IPS-18a (cell line): ENCODE results near the gene SLC45A3.

Experiments
- H3K27ac ChIP-seq: one replicate; pipeline ENCODE4 v1.5.1; 2013; ENCODE audit warnings: low read length
- H3K27me3 ChIP-seq: one replicate; pipeline ENCODE4 v1.6.1; 2013; ENCODE audit warnings: mild to moderate bottlenecking, low read length; ENCODE audit not compliant: control insufficient read depth, insufficient read depth
- H3K36me3 ChIP-seq: one replicate; pipeline ENCODE4 v1.6.1; 2013; ENCODE audit warnings: low read depth, low read length; ENCODE audit not compliant: control insufficient read depth
- H3K4me1 ChIP-seq: one replicate; pipeline ENCODE4 v1.6.1; 2013; ENCODE audit warnings: low read depth, low read length; ENCODE audit not compliant: control insufficient read depth
- H3K4me3 ChIP-seq: one replicate; pipeline ENCODE4 v1.5.1; 2013; ENCODE audit warnings: low read length
- H3K9ac ChIP-seq: one replicate; pipeline ENCODE4 v1.6.1; 2013; ENCODE audit warnings: mild to moderate bottlenecking, low read length, moderate library complexity
- H3K9me3 ChIP-seq: one replicate; pipeline ENCODE4 v1.6.1; 2013; ENCODE audit warnings: low read depth, low read length; ENCODE audit not compliant: control insufficient read depth

The SLC45A3 gene

DNA sequence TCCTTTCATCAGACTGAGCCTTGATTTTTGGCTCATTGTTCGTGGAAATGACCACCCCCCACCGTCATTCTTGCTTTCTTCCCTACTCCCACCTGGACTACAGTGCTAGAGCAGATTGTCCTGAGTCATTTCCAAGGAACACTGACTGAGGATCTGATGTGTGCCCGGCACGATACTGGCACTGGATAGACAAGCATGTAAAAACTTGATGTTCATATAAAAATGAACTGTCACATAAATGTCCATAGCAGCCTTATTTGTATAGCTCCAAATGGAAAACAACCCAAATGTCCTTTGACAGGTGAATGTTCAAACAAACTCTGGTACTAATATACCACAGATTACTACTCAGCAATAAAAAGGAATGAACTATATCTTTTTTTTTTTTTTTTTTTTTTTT, 18.6 kb upstream of the SLC45A3 start:
- peaks cover 15% of the 10 kb centered on the region for H3K4me1 ChIP-seq
- H3K27ac ChIP-seq, result no peak overlapping the region
- H3K27me3 ChIP-seq, result no peaks in the 10 kb centered on the region
- no peaks in the 10 kb centered on the region for H3K36me3 ChIP-seq
- H3K9ac ChIP-seq, result no peak overlapping the region
- H3K4me3 ChIP-seq, result no peak overlapping the region
- no peaks in the 10 kb centered on the region for H3K9me3 ChIP-seq

- H3K4me1 ChIP-seq, result peaks cover 16% of the 10 kb centered on the region
- H3K9me3 ChIP-seq, result no peaks in the 10 kb centered on the region
- no peak overlapping the region for H3K9ac ChIP-seq
- H3K27me3 ChIP-seq, result no peaks in the 10 kb centered on the region
- H3K36me3 ChIP-seq, result no peaks in the 10 kb centered on the region
- H3K4me3 ChIP-seq, result no peak overlapping the region
- H3K27ac ChIP-seq, result no peak overlapping the region
Observed at GRCh38 chr1:205693421-205693991, 13.2 kb upstream of the SLC45A3 start.

DNA sequence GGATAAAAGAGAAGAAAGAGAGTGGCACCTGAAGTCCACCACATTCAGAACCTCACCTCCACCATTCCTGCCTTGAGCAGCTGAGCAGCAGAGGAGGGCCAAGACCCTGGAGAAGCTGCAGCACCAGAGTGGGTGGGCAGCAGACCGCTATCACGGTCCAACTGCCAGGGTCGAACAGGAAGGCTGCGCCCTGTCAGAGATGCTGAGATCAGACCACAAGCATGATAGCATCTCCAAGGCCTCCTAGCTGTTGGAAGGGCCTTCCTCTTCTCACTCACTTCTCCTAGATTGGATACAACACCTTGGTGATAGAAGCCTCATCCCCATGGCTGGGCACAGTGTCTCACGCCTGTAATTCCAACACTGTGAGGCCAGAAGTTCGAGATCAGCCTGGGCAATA, 12.1 kb upstream of the SLC45A3 start:
- Histone ChIP-seq H3K36me3 (no peaks in the 10 kb centered on the region), H3K27ac (no peak overlapping the region), H3K9ac (no peak overlapping the region), H3K9me3 (no peaks in the 10 kb centered on the region), H3K27me3 (no peaks in the 10 kb centered on the region), H3K4me3 (no peak overlapping the region), H3K4me1 (peaks cover 25% of the 10 kb centered on the region)

DNA sequence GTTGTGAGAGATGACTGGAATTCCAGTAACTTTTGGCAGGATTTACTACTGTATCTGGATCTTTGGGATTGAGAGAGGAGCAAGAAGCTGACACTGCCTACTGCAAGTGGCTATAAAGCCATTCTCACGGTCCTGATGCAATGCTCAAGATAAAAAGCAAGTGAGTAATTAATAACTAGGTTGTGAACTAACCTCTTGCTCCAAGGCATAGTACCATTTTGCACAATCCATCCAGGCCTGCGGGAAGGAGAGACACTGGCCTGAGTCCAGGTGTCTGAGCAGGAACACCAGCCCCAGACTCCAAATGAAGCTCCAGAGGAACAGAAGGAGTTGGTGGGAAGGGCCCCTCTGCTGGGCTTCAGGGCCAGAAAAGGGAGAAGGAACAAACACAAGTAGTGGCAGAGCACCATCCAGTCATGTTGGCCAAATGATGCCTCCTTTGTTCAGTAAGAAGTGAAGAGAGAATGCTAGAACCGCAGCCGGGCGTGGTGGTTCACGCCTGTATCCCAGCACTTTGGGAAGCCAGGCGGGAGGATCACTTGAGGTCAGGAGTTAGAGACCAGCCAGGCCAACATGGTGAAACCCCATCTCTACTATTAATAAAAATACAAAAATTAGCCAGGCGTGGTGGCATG, 9.9 kb upstream of the SLC45A3 start:
- peaks cover 28% of the 10 kb centered on the region for H3K4me1 ChIP-seq

DNA sequence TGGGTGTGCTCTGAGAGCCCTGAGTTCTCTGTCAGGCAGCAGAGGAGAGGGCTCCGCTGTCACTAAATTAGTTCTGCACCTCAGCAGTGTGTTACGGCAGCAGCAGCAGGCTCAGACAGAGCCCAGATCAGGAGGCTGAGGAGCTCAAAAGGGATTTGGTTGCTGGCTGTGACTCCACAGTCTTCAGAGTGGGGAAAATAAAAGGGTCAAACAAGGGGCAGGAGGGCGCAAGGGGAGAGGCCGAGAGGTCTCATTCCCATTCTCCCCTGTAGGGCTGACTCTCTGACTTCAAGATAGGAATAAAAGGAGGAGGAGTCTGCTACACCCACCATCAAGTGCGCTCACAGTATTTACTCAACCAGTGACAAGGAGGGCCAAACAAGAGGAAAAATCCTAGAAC, 9.2 kb upstream of the SLC45A3 start:
- Histone ChIP-seq H3K9ac (no peak overlapping the region), H3K4me1 (peaks cover 28% of the 10 kb centered on the region), H3K36me3 (no peaks in the 10 kb centered on the region), H3K27me3 (no peaks in the 10 kb centered on the region), H3K9me3 (no peaks in the 10 kb centered on the region), H3K27ac (no peak overlapping the region), H3K4me3 (no peak overlapping the region)

More for the DNA sequence above, 9.9 kb upstream of the SLC45A3 start:
- no peaks in the 10 kb centered on the region for H3K36me3 ChIP-seq
- H3K27ac ChIP-seq, result no peak overlapping the region
- no peak overlapping the region for H3K4me3 ChIP-seq
- H3K9ac ChIP-seq, result no peak overlapping the region
- H3K27me3 ChIP-seq, result no peaks in the 10 kb centered on the region
- no peaks in the 10 kb centered on the region for H3K9me3 ChIP-seq

- no peaks in the 10 kb centered on the region for H3K36me3 ChIP-seq
- H3K27me3 ChIP-seq, result no peaks in the 10 kb centered on the region
- H3K4me3 ChIP-seq, result no peak overlapping the region
- no peak overlapping the region for H3K9ac ChIP-seq
- H3K9me3 ChIP-seq, result no peaks in the 10 kb centered on the region
- no peak overlapping the region for H3K27ac ChIP-seq
- H3K4me1 ChIP-seq, result peaks cover 19% of the 10 kb centered on the region
Observed at GRCh38 chr1:205688171-205689080, 8.1 kb upstream of the SLC45A3 start.

GRCh38 chr1:205687242-205687641, 6.9 kb upstream of the SLC45A3 start:
- H3K4me1 ChIP-seq, result peaks cover 15% of the 10 kb centered on the region
- H3K9ac ChIP-seq, result no peak overlapping the region
- no peaks in the 10 kb centered on the region for H3K9me3 ChIP-seq
- H3K27me3 ChIP-seq, result no peaks in the 10 kb centered on the region
- H3K27ac ChIP-seq, result no peak overlapping the region
- H3K4me3 ChIP-seq, result no peak overlapping the region
- H3K36me3 ChIP-seq, result no peaks in the 10 kb centered on the region

DNA sequence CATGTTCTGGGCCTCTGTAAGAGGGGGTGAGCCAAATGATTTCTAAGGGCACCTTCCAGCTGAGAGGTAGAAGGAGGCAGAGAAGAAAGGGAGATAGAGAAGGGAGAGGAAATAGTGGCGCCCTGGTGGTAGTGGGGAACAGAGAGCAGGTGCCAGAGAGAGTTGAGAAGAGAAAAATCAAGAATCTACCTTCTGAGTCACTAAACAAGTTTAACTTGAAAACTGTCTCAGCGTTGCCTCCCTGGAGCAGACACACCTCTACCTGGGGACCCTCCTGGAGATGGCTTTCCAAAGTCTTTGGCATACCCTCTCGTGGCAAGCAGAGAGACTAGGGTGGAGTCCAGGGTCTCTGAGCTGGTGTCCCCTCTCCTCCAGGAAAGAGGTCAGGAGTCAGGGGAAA, 1.1 kb upstream of the SLC45A3 start:
- Histone ChIP-seq H3K9me3 (no peaks in the 10 kb centered on the region), H3K27me3 (peaks cover 13% of the 10 kb centered on the region), H3K9ac (no peak overlapping the region), H3K27ac (no peak overlapping the region), H3K4me3 (no peak overlapping the region), H3K36me3 (no peaks in the 10 kb centered on the region), H3K4me1 (peaks cover 16% of the 10 kb centered on the region)

GRCh38 chr1:205678286-205679111, 1.8 kb downstream of the SLC45A3 start:
- Histone ChIP-seq H3K9me3 (no peaks in the 10 kb centered on the region), H3K27me3 (peaks cover 13% of the 10 kb centered on the region), H3K9ac (no peak overlapping the region), H3K4me3 (peak overlapping the region; percentile 68), H3K4me1 (peaks cover 19% of the 10 kb centered on the region), H3K36me3 (no peaks in the 10 kb centered on the region), H3K27ac (no peak overlapping the region)

- no peak overlapping the region for H3K9ac ChIP-seq
- H3K36me3 ChIP-seq, result no peaks in the 10 kb centered on the region
- H3K4me3 ChIP-seq, result no peak overlapping the region
- peaks cover 13% of the 10 kb centered on the region for H3K27me3 ChIP-seq
- peaks cover 27% of the 10 kb centered on the region for H3K4me1 ChIP-seq
- no peak overlapping the region for H3K27ac ChIP-seq
- no peaks in the 10 kb centered on the region for H3K9me3 ChIP-seq
Observed at GRCh38 chr1:205677167-205677566, 3.1 kb downstream of the SLC45A3 start.

DNA sequence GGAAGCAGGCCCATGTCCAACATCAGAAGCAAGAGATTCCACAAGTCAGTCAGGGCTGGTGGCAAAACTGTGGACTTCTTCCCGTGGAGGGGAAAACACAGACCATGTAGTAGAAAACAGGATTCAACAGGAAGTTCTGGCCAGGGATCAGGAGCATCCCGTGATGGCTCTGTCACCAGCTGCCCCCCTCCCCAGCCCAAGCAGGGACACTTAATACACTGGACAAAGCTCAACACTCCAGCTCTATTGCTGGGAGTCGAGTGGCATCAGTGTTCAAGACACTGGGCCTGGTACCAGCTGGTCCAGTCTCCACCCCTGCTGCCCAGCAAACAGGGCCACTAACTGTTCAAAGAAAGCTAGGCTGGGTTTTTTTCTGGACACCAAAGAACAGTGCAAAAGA, 3.7 kb downstream of the SLC45A3 start:
- Histone ChIP-seq H3K36me3 (no peaks in the 10 kb centered on the region), H3K4me3 (no peak overlapping the region), H3K9ac (no peak overlapping the region), H3K4me1 (peaks cover 32% of the 10 kb centered on the region), H3K9me3 (no peaks in the 10 kb centered on the region), H3K27me3 (peaks cover 11% of the 10 kb centered on the region), H3K27ac (no peak overlapping the region)
